ENCODE data around the gene ZNF611. TPM values are rescaled to one million over a fixed set of nuclear protein-coding genes. Genes with fewer than 3 reads are reported as not detected.

Gene ZNF611
- total RNA-seq, 4 donors from 2014 or later, result 7.3 to 9.6 (median 7.6) TPM

DNA sequence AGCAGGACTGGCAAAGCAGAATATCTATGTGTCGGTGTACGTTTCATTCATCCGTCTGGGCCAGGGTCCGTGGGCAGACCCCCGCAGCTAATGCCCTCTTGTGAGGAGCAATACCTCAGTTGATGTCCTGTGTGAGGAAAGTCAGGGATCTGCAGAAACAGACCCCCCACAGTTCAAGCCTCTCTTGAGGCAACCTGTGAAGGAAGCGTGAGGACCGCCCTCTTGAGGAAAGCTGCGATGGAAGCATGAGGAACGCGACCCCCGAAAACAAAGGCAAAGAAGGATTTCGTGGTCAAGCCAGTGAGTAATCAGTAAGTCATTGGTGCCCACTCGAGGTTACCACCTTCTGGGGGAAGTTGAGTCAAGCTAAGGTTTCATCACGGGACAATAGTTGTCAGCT is 75.8 kb downstream of the ZNF611 start:
- H3K36me3 ChIP-seq, result peaks cover 33 to 79% (median 58%) of the 10 kb centered on the region in 4 donors
- H3K4me3 ChIP-seq, result no peak overlapping the region
- intact Hi-C loops (cut with DNase I), result no loop called here
- no peak for DNase-seq (ENCODE audit: extremely low spot score)
- H3K27me3 ChIP-seq, result no peaks in the 10 kb centered on the region
- TF ChIP-seq CTCF (IDR thresholded peaks at IDR 0.05), result no peak
- H3K9me3 ChIP-seq, result no peaks in the 10 kb centered on the region
- H3K27ac ChIP-seq (replicated peaks in 1 of 4), result no peak overlapping the region
- H3K4me1 ChIP-seq, result no peaks in the 10 kb centered on the region
- WGBS, result 82% methylated on average over 14 of the region's 14 CpGs

DNA sequence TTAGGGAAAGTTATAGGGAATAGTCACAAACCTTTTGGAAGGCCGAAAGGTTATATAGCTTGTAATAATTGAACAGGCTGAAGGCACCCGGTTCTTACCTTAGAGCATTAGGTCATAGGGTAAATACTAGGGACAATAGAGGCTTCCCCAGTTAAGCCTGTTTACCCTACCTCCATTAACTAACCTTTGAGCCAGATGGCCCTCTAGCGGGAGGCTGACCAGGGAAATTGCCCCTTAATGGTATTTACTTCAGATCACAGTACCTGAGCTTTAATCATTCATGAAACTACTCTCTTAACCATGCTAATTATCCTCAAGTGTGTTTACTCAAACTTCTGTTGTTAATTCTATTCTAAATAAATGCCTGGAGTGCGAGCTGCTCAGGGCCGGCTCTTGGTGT is 76.2 kb downstream of the ZNF611 start:
- Histone ChIP-seq H3K36me3 (peaks cover 33 to 83% (median 62%) of the 10 kb centered on the region in 4 donors), H3K27ac (replicated peaks in 1 of 4) (no peak overlapping the region), H3K4me3 (no peak overlapping the region), H3K9me3 (no peaks in the 10 kb centered on the region), H3K27me3 (no peaks in the 10 kb centered on the region), H3K4me1 (no peaks in the 10 kb centered on the region)
- TF ChIP-seq CTCF (IDR thresholded peaks at IDR 0.05) (no peak), EP300 (IDR thresholded peaks at IDR 0.05) (no peak), POLR2AphosphoS5 (IDR thresholded peaks at IDR 0.05) (no peak), POLR2A (IDR thresholded peaks at IDR 0.05; ENCODE audit: low read depth) (no peak)
- no peak for DNase-seq (ENCODE audit: extremely low spot score)
- WGBS, result 89% methylated on average over 5 of the region's 5 CpGs
- intact Hi-C loops (cut with DNase I), result no loop called here

GRCh38 chr19:52653161-52653560 is 81.7 kb downstream of the ZNF611 start:
- intact Hi-C loops (cut with DNase I), result no loop called here
- 92% methylated on average over 4 of the region's 4 CpGs for WGBS

More at GRCh38 chr19:52653161-52653560, 81.7 kb downstream of the ZNF611 start:
- Histone ChIP-seq H3K36me3 (peaks cover 37 to 73% (median 54%) of the 10 kb centered on the region in 4 donors), H3K4me3 (no peak overlapping the region), H3K27me3 (no peaks in the 10 kb centered on the region), H3K27ac (replicated peaks in 1 of 4) (no peak overlapping the region), H3K4me1 (peaks cover 0 to 8% (median 0%) of the 10 kb centered on the region in 4 donors), H3K9me3 (no peaks in the 10 kb centered on the region)
- DNase-seq (ENCODE audit: extremely low spot score), result no peak
- no peak for TF ChIP-seq POLR2A (IDR thresholded peaks at IDR 0.05; ENCODE audit: low read depth)
- TF ChIP-seq CTCF (IDR thresholded peaks at IDR 0.05), result no peak
- no peak for TF ChIP-seq EP300 (IDR thresholded peaks at IDR 0.05)
- TF ChIP-seq POLR2AphosphoS5 (IDR thresholded peaks at IDR 0.05), result no peak

Other genes with a start within 250 kb of the ZNF611 start
- gene ZNF808, start 207.4 kb downstream of the ZNF611 start, total RNA-seq, result 10 to 100 TPM; 11.3 to 18.7 (median 14.2) TPM
- 10 to 100 TPM in 2 of 4 donors, 1 to 10 TPM in 2; 7.8 to 13.3 (median 10.1) TPM for gene ZNF701, start 164.8 kb downstream of the ZNF611 start, total RNA-seq
- gene ZNF83, start 96.7 kb downstream of the ZNF611 start, total RNA-seq, result 10 to 100 TPM; 29.7 to 55.6 (median 34.1) TPM
- 10 to 100 TPM in 1 of 4 donors, 1 to 10 TPM in 3; 4.8 to 15.0 (median 5.5) TPM for gene ZNF600, start 51.7 kb upstream of the ZNF611 start, total RNA-seq
- gene ZNF28, start 86.6 kb upstream of the ZNF611 start, total RNA-seq, result 10 to 100 TPM in 3 of 4 donors, 1 to 10 TPM in 1; 5.9 to 15.0 (median 11.0) TPM
- 10 to 100 TPM in 2 of 4 donors, 1 to 10 TPM in 2; 7.5 to 13.3 (median 11.0) TPM for gene ZNF468, start 122.6 kb upstream of the ZNF611 start, total RNA-seq
- gene ZNF320, start 162.6 kb upstream of the ZNF611 start, total RNA-seq, result 10 to 100 TPM in 2 of 4 donors, 1 to 10 TPM in 2; 4.2 to 11.6 (median 10.2) TPM
- gene ZNF888, start 188.4 kb upstream of the ZNF611 start, total RNA-seq, result 1 to 10 TPM; 2.5 to 3.7 (median 3.1) TPM
- 10 to 100 TPM in 1 of 4 donors, 1 to 10 TPM in 3; 4.0 to 12.9 (median 6.0) TPM for gene ZNF816, start 227.8 kb upstream of the ZNF611 start, total RNA-seq

Measured in esophagus muscularis mucosa (tissue), 4 donors.